Uterus (tissue), 2 donors: ENCODE measurements around the gene GAPT.

Experiments
- CTCF ChIP-seq, 4 experiments: fragments of 200-600 bp in 2 of 4; fragments of 450-650 bp in 2 of 4; sonication (generic) in 2 of 4; IDR thresholded peaks; one replicate each; pipeline ENCODE4 v1.5.1; 2016 to 2019; ENCODE audit warnings: antibody characterized with exemption in 4 of 4, mild to moderate bottlenecking in 2 of 4, moderate library complexity in 1 of 4
- POLR2A ChIP-seq, 2 donors: fragments of 450-650 bp; IDR thresholded peaks; one replicate each; pipeline ENCODE4 v1.6.1; 2016; ENCODE audit warnings: antibody characterized with exemption in 2 of 2, mild to moderate bottlenecking in 1 of 2, moderate library complexity in 1 of 2

- TF ChIP-seq POLR2A (IDR thresholded peaks at IDR 0.05) (no peak), CTCF (IDR thresholded peaks at IDR 0.05) (no peak)
Measured at GRCh38 chr5:58481828-58482227, 9.4 kb upstream of the GAPT start.
